DMS53 treated with DMSO at 0.1 percent for 48 hours (cell line): Measurements from ENCODE around the gene LIPK.

Experiments used
- DNase-seq: peaks from one replicate; lab custom pipeline; 2025; ENCODE audit not compliant: unreplicated experiment; lab: John Stamatoyannopoulos, UW

Gene LIPK

DNA sequence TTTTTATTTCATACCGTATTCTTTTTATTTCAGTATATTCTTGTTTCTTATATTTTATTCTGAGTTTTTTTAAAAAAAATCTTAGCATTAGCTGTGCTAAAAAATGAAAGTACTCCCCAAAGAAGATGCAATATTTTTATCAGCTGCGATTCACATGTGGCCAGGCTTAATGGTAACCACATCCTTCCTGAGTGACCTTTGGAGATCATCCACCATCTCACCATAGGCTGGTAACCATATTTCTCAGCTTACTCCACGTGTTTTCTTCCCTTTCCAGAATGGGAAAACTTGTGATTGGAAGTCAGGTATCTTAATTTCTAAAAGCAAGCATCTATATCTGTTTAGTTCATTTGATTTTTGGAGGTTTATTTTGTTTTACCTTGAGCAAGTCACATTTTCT, 77.7 kb downstream of the LIPK start:
- no peak for DNase-seq

- no peak for DNase-seq
These were observed 80.2 kb downstream of the LIPK start for GRCh38 chr10:88786032-88786770.

DNA sequence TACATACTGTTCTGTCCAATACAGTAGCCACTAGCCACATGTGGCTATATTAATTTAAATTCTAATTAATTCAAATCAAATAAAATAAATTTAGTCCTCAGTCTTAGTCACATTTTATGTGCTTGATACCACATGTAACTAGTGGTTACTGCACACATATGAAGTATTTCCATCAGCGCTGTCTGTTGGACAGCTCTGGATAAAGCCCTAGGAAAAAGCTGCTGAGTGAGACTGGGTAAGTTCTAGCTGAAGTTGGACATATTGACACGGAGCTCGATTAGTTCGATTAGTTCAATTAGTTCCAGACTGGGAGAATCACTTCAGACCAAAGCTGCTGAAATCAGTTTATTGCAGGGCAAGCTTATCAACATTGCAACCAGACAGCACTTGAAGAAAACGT, 81.4 kb downstream of the LIPK start:
- no peak for DNase-seq

- no peak for DNase-seq
These were observed 82.9 kb downstream of the LIPK start for GRCh38 chr10:88788924-88789323.

DNA sequence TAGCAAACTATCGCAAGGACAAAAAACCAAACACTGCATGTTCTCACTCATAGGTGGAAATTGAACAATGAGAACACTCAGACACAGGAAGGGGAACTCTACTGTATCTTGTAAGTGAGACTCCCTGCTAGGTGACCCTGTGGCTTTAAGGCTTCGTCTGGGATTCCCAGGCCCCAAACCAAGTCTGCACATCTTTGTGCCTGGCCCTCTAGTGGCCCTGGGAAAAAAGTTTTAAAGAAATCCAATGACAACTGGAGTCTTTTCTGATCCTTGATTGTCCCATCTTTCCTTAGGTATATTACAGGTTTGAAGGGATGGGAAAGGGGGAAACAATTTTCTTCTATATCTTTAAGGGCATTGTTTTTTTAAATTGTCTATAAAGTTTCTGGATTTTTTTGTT, 85.9 kb downstream of the LIPK start:
- no peak for DNase-seq

GRCh38 chr10:88792661-88793060, 86.6 kb downstream of the LIPK start:
- no peak for DNase-seq

GRCh38 chr10:88793712-88794299, 87.8 kb downstream of the LIPK start:
- DNase-seq, result no peak

DNA sequence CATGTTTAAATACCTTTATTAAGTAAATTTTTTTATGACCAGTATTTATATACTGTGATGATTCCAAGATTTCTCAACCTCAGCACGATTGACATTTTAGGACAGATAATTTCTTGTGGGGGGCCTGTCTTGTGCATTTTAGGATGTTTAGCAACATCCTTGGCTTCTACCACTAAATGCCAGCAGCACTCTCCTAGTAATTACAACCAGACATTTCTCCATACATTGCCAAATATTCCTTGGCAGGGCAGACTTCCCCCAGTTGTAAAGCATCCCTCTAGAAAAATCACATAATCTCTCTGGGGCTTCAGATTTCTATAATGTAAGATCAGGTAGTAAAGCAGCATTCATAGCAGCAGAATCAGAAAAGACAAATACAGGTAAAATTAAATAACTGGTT, 88.7 kb downstream of the LIPK start:
- DNase-seq, result no peak

DNA sequence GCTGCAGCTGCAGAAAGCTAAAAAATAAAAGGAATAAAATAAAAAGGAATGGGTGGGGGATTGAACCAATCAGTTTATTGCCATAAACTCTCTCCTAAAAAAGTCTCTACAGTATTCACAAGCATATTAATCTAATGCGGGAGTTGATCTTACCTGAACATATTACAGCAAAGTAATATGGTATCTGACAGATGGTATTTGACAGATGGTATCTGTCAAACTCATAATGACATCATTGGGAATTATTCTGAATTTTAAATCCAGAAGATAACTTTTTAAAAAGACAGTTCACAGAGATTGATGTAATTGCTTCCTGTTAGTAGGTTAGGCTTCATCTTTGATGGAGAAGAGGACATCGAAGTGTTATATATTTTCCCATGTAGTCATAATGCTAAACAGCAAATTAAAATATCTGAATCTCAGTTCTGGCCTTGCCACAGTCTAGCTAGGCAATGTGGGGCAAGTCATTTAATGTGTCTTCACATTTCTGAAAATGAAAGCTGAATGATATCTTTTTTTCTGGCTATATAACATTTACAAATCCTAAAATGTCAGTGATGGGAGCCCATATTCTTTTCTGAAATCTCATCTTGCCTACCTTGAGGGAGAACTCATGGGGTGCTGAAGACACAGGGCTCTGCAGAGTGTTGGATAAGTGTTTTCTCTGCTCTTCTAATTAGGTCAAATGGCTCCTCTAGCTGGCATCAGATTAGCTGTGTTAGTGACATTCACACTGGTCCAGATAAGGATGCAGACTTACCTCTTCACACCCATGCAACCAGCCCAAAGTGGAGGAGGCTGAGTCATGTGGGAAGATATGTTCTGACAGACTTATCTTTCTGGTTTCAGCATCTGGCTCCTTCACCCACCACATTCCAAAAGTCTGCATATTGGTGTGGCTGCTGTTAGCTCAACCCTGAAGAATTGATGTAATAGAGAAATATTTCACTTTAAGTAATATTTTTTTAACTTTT, 94.4 kb downstream of the LIPK start:
- no peak for DNase-seq
